CD4-positive, alpha-beta T cell treated with Interferon gamma for 1 hour (primary cell): ENCODE results near the gene HDHD2.

ENCODE experiments used
- DNase-seq: peaks from one replicate; pipeline ENCODE4 v3.0.0-alpha.2; 2020

HDHD2 gene

GRCh38 chr18:47143899-47144485, 6.3 kb downstream of the HDHD2 start:
- DNase-seq, result no peak

GRCh38 chr18:47143153-47143552, 7.1 kb downstream of the HDHD2 start:
- no peak for DNase-seq

GRCh38 chr18:47141289-47141688, 9.0 kb downstream of the HDHD2 start:
- no peak for DNase-seq

- DNase-seq, result no peak
Measured at GRCh38 chr18:47121146-47121545, 29.2 kb downstream of the HDHD2 start.

- no peak for DNase-seq
Measured at GRCh38 chr18:47120428-47120827, 29.9 kb downstream of the HDHD2 start.

GRCh38 chr18:47118981-47119380, 31.3 kb downstream of the HDHD2 start:
- DNase-seq, result no peak

- no peak for DNase-seq
Measured at GRCh38 chr18:47115205-47115604, 35.1 kb downstream of the HDHD2 start.

- no peak for DNase-seq
Measured at GRCh38 chr18:47113796-47114540, 36.3 kb downstream of the HDHD2 start.

- DNase-seq, result no peak
Measured at GRCh38 chr18:47110492-47111274, 39.6 kb downstream of the HDHD2 start.

- DNase-seq, result no peak
Measured at GRCh38 chr18:47109720-47110119, 40.6 kb downstream of the HDHD2 start.

GRCh38 chr18:47108998-47109405, 41.3 kb downstream of the HDHD2 start:
- no peak for DNase-seq

GRCh38 chr18:47108373-47108772, 41.9 kb downstream of the HDHD2 start:
- no peak for DNase-seq

GRCh38 chr18:47100212-47100831, 50.0 kb downstream of the HDHD2 start:
- peak; percentile 38 for DNase-seq

GRCh38 chr18:47095810-47096209, 54.5 kb downstream of the HDHD2 start:
- no peak for DNase-seq

GRCh38 chr18:47087676-47088075, 62.6 kb downstream of the HDHD2 start:
- no peak for DNase-seq

- no peak for DNase-seq
Measured at GRCh38 chr18:47081578-47081977, 68.7 kb downstream of the HDHD2 start.

- DNase-seq, result no peak
Measured at GRCh38 chr18:47080872-47081271, 69.4 kb downstream of the HDHD2 start.

GRCh38 chr18:47077111-47077510, 73.2 kb downstream of the HDHD2 start:
- DNase-seq, result no peak

GRCh38 chr18:47075098-47075883, 75.0 kb downstream of the HDHD2 start:
- no peak for DNase-seq

GRCh38 chr18:47067648-47068047, 82.7 kb downstream of the HDHD2 start:
- DNase-seq, result no peak

- DNase-seq, result no peak
Measured at GRCh38 chr18:47063096-47063495, 87.2 kb downstream of the HDHD2 start.

GRCh38 chr18:47062471-47062870, 87.8 kb downstream of the HDHD2 start:
- DNase-seq, result no peak
